ENCODE results near the gene NFX1.
"Not testable (repeated sequence)": the region's sequence is repeated elsewhere in the genome, so short reads cannot be mapped to it uniquely, and the experiment has no call there.

- TF ChIP-seq POLR2A, CTCF (IDR thresholded peaks at IDR 0.05): not testable (repeated sequence)
Measured at GRCh38 chr9:33332956-33333355, 42.6 kb downstream of the NFX1 start.

Measured in vagina (tissue), 2 donors.